Smooth muscle cell (in vitro differentiated cells): ENCODE measurements around the gene PRKD2. TPM values are rescaled to one million over a fixed set of nuclear protein-coding genes. Genes with fewer than 3 reads are reported as not detected.

Source experiments
- DNase-seq: peaks from one replicate; lab custom pipeline; 2025; ENCODE audit not compliant: unreplicated experiment; lab: John Stamatoyannopoulos, UW
- H2AFZ ChIP-seq: fragments of 200-600 bp; sonication (generic); 2 replicates; pipeline ENCODE4 v1.6.0; 2016; ENCODE audit warnings: antibody characterized with exemption, low read depth, mild to moderate bottlenecking
- H3F3A ChIP-seq: fragments of 200-600 bp; sonication (generic); 2 replicates; pipeline ENCODE4 v1.6.0; 2017; ENCODE audit warnings: antibody characterized with exemption, low read depth
- H3K27ac ChIP-seq: fragments of 200-600 bp; sonication (generic); 2 replicates; pipeline ENCODE4 v1.5.1; 2016; ENCODE audit warnings: low read depth, mild to moderate bottlenecking
- H3K27me3 ChIP-seq: fragments of 200-600 bp; sonication (generic); 2 replicates; pipeline ENCODE4 v1.6.1; 2016; ENCODE audit warnings: low read depth, mild to moderate bottlenecking
- H3K36me3 ChIP-seq: fragments of 200-600 bp; sonication (generic); 2 replicates; pipeline ENCODE4 v1.5.1; 2016; ENCODE audit warnings: low read depth
- H3K4me1 ChIP-seq: fragments of 200-600 bp; sonication (generic); 2 replicates; pipeline ENCODE4 v1.5.1; 2016; ENCODE audit warnings: low read depth
- H3K4me2 ChIP-seq: fragments of 200-600 bp; sonication (generic); 2 replicates; pipeline ENCODE4 v1.6.0; 2016; ENCODE audit warnings: mild to moderate bottlenecking
- H3K4me3 ChIP-seq: fragments of 200-600 bp; sonication (generic); 2 replicates; pipeline ENCODE4 v1.5.1; 2016; ENCODE audit warnings: mild to moderate bottlenecking
- H3K79me2 ChIP-seq: fragments of 200-600 bp; sonication (generic); 2 replicates; pipeline ENCODE4 v1.6.0; 2016; ENCODE audit warnings: low read depth, mild to moderate bottlenecking
- H3K9ac ChIP-seq: fragments of 200-600 bp; sonication (generic); 2 replicates; pipeline ENCODE4 v1.6.0; 2016; ENCODE audit warnings: low read depth
- H3K9me3 ChIP-seq: fragments of 200-600 bp; sonication (generic); replicated peaks from 2 replicates; pipeline ENCODE4 v1.5.1; 2016; ENCODE audit warnings: low read depth
- H4K20me1 ChIP-seq: fragments of 200-600 bp; sonication (generic); 2 replicates; pipeline ENCODE4 v1.6.0; 2016; ENCODE audit warnings: low read depth
- CTCF ChIP-seq: fragments of 200-600 bp; sonication (generic); IDR thresholded peaks from 2 replicates; pipeline ENCODE4 v1.5.1; 2017; ENCODE audit warnings: borderline replicate concordance, mild to moderate bottlenecking, antibody characterized with exemption; ENCODE audit not compliant: insufficient read depth, poor library complexity, severe bottlenecking
- WGBS: methylation state at CpG from one replicate; pipeline ENCODE4 v1.1.7; 2016; ENCODE audit warnings: low lambda C conversion rate; 5-methylcytosine and 5-hydroxymethylcytosine counted together
- polyA plus RNA-seq: library from polyadenylated mRNA; unstranded; fragments of >200 nt; fragmentation: Nextera tagmentation; extraction: Ambion mirVana; gene quantifications from 2 replicates; pipeline ENCODE4 v1.2.1, GENCODE V29; 2016
- total RNA-seq: library from RNA; depleted of rRNA; stranded (reverse); fragments of >200 nt; gene quantifications from 2 replicates; pipeline ENCODE4 v1.2.3, GENCODE V29; 2014

Gene PRKD2
- total and polyA plus RNA-seq, 2 experiments from 2014 or later, result 24.2 to 34.6 TPM

GRCh38 chr19:46737761-46738171, 20.9 kb upstream of the PRKD2 start:
- H3K4me2 ChIP-seq, result no peak overlapping the region
- H3F3A ChIP-seq, result peaks cover 10% of the 10 kb centered on the region
- no peak overlapping the region for H3K4me3 ChIP-seq
- 84% methylated on average over 19 of the region's 19 CpGs for WGBS
- DNase-seq, result no peak
- peaks cover 98% of the 10 kb centered on the region for H4K20me1 ChIP-seq
- no peak overlapping the region for H2AFZ ChIP-seq
- no peaks in the 10 kb centered on the region for H3K36me3 ChIP-seq
- peaks cover 89% of the 10 kb centered on the region for H3K79me2 ChIP-seq
- H3K4me1 ChIP-seq, result no peaks in the 10 kb centered on the region
- no peak overlapping the region for H3K9ac ChIP-seq
- no peak overlapping the region for H3K27ac ChIP-seq
- no peaks in the 10 kb centered on the region for H3K9me3 ChIP-seq
- no peak for TF ChIP-seq CTCF
- no peaks in the 10 kb centered on the region for H3K27me3 ChIP-seq

GRCh38 chr19:46737298-46737654, 20.4 kb upstream of the PRKD2 start:
- no peaks in the 10 kb centered on the region for H3K4me1 ChIP-seq
- 87% methylated on average over 7 of the region's 7 CpGs for WGBS
- H4K20me1 ChIP-seq, result peaks cover 98% of the 10 kb centered on the region
- no peak overlapping the region for H3K9ac ChIP-seq
- DNase-seq, result no peak
- H2AFZ ChIP-seq, result no peak overlapping the region
- no peaks in the 10 kb centered on the region for H3K9me3 ChIP-seq
- no peaks in the 10 kb centered on the region for H3K36me3 ChIP-seq
- no peak overlapping the region for H3K4me2 ChIP-seq
- H3K79me2 ChIP-seq, result peaks cover 84% of the 10 kb centered on the region
- no peak overlapping the region for H3K27ac ChIP-seq
- H3K27me3 ChIP-seq, result no peaks in the 10 kb centered on the region
- no peak overlapping the region for H3K4me3 ChIP-seq
- H3F3A ChIP-seq, result peaks cover 10% of the 10 kb centered on the region
- TF ChIP-seq CTCF, result no peak

- Histone ChIP-seq H4K20me1 (peaks cover 98% of the 10 kb centered on the region), H3K27me3 (no peaks in the 10 kb centered on the region), H2AFZ (no peak overlapping the region), H3K27ac (no peak overlapping the region), H3K36me3 (no peaks in the 10 kb centered on the region), H3K4me1 (no peaks in the 10 kb centered on the region), H3K79me2 (peaks cover 78% of the 10 kb centered on the region), H3K4me3 (no peak overlapping the region), H3K9ac (no peak overlapping the region), H3K4me2 (no peak overlapping the region), H3F3A (peaks cover 10% of the 10 kb centered on the region), H3K9me3 (no peaks in the 10 kb centered on the region)
- TF ChIP-seq CTCF, result no peak
- 75% methylated on average over 22 of the region's 22 CpGs for WGBS
- no peak for DNase-seq
These were observed 19.8 kb upstream of the PRKD2 start for GRCh38 chr19:46736531-46737297.

- H3F3A ChIP-seq, result peaks cover 10% of the 10 kb centered on the region
- H3K36me3 ChIP-seq, result no peaks in the 10 kb centered on the region
- H2AFZ ChIP-seq, result no peak overlapping the region
- no peaks in the 10 kb centered on the region for H3K4me1 ChIP-seq
- no peak for TF ChIP-seq CTCF
- no peak overlapping the region for H3K4me2 ChIP-seq
- no peak overlapping the region for H3K9ac ChIP-seq
- DNase-seq, result no peak
- no peaks in the 10 kb centered on the region for H3K9me3 ChIP-seq
- no peaks in the 10 kb centered on the region for H3K27me3 ChIP-seq
- 94% methylated on average over 11 of the region's 11 CpGs for WGBS
- no peak overlapping the region for H3K4me3 ChIP-seq
- peaks cover 98% of the 10 kb centered on the region for H4K20me1 ChIP-seq
- peaks cover 49% of the 10 kb centered on the region for H3K79me2 ChIP-seq
- no peak overlapping the region for H3K27ac ChIP-seq
These were observed 16.9 kb upstream of the PRKD2 start for GRCh38 chr19:46733690-46734292.
